HG03378 (cell line): Measurements from ENCODE around the gene CIZ1.

ENCODE experiments used
- ATAC-seq: cut with Tn5 transposase; IDR thresholded peaks from one replicate; pipeline ENCODE4 v1.9.1; 2021; ENCODE audit warnings: mild to moderate bottlenecking, moderate library complexity; ENCODE audit not compliant: unreplicated experiment

The CIZ1 gene

DNA sequence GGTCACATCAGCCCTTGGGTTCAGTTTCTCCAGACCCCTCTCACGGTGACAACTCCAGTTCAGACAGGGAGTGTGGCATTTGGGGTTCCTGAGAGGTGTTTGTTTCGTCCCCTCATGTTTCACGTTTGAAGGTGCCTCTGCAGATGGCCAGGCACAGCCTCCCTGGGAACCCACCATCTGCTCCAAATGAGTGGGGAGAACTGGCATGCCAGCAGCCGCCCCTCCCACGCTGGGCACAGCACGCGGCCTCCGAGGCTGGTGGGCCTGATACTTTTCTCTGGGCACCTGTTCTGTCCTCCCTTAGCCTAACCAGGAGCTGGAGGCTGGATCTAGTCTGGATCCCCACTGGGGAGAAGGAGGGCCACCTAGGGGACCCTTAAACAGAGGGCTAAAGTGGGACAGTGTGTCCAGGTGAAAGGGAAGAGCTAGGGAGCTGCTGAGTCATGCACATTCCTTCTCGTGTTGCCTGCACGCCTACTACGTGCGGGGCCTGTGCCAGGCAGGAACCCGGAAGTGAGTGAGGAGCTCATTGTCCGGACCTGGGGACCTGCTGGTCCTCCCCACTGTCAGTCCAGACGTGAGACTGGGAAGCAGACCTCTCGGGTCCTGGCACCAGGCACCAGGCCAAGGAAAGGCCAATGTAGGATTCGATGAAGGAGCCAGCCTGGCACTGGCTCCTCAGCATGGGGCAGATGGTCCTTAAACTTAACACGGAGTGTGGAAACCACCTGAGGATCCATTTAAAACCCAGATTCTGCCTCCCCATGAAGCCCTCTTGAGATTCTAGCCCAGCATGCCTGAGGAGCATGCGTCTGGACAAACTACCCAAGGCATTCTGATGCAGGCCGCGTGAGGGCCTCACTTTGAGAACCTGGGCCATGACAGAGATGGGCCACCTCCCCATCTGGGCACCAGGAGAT, 23.5 kb upstream of the CIZ1 start:
- no peak for ATAC-seq

DNA sequence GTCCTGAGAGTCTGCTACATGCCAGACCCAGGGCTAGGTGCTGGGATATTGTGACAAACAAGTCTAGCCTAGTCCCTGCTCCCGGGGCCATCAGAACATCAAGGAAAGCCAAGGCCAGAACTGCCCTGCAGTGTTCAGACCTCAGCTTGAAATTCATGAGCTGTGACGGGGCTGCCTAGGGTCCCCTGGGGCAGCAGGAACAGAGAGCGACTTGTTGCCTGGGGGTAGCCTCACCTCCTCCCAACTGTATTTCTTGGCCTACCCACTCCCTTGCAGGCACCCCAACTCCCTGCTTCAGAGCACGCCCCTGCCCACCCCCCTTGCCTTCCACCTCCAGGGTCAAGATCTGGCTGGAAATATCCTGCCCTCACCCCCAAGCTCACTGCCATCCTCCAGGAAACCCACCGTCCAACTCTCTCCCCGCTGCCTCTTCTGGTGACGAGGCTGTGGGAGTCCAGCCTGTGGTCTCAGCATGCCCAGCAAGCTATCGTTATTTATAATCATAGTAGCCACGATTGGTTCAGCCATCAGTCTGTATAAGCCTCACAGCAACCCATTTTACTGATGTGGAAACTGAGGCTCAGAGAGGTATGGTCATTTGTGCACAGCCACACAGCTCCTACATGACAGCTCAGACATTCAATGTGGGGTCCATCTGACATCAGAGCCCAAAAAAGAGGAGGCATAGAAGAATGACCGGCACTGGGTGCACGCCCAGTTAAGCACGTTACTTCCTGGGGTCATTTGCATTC, 22.6 kb upstream of the CIZ1 start:
- no peak for ATAC-seq

DNA sequence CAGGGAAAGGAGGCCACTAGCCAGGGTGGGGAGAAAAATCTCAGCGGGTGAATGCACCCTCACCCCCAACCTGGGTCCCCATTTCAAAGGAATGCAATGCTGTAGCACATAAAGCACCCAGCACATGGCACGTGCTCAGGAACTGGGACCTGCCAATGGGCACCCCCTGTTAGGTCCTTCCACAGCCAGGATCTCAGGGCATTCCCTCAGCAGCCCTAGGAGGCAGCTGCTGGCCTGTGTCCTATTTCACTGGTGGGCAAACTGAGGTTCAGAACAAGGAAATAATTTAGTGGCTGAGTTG, 20.6 kb upstream of the CIZ1 start:
- ATAC-seq: no peak

DNA sequence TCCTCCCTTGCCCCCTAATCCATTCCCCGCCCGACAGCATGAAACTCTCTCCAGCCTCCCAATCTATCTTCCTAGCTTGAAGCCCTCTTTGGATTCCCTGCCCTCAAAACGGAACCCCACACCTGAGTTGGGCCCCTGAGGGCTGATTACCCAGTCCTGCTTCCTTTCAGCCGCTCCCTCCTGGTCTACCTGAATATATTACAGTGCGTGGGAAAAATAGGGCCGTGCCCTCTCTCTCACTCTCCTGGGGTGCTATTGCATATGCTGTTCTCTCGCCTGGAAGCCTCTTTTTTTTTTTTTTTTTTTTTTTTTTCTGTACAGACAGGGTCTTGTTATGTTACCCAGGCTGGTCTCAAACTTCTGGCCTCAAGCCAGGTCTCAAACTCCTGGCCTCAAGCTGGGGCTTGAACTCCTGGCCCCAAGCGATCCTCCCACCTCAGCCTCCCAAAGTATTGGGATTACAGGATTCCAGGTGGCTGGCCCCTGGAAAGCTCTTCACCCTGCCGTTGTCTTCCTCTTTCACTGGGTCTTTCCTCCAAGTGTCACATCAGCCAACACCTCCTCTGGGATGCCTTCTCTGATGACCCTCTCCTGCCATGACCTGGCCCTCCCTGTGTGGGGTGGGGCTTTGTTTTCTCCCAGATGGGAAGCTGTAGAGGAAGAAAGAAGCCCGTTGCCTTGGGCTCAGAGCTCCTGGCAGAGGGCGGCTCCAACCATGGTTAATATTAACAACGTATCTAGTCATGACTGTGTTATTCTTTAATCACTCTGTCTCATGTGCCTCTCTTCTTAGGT, 20.0 kb upstream of the CIZ1 start:
- ATAC-seq: no peak

DNA sequence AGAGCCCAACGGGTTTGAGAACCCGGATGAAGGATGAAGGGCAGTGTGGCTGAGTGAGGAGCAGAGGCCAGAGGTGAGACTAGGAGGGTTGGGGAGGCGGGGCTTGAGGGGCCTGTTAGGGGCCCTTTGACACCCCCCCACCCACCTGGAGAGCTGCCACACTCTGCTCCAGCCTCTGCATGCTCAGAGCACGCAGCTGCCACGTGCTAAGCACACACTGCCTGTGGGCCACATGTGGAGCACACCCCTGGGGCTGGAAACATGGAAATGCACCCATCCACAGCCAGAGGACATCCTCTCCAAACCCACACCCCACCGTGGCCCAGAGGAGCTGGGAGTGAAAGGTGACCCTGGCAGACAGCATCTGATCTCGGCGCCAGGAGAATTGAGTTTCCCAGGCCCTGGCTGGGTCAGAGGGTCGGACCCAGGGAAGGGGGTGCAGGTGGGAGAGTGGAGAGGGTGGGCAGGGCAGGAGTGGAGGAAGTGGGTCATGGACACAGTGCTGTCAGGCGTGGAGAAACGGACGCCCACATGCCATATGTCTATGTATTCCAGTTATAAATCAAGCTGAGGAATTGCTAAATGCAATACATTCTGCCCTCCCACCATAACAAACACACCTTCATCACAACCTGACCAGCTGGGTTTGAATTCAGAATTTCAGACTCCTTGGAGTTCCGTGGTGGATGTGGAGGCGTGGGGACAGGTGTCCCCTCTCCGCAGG, 17.7 kb upstream of the CIZ1 start:
- ATAC-seq: no peak

DNA sequence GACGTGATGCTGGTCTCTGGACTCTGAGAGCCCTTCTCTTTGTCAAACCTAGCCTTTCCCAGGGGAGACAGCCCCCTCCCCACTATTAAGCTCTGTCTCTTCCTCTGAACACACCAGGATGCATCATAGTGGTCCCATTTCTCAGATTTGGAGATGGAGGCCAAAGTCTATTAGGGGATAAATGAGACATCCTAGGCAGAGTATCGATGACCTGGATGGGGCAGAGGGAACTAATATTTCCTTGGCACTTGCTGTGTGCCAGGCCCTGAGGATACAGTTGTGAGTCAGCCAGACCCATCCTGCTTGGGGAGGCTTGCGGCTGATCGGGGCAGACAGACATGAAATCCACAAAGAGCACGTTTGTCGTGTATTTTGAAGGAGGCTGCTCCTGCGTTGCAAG, 17.0 kb upstream of the CIZ1 start:
- no peak for ATAC-seq

DNA sequence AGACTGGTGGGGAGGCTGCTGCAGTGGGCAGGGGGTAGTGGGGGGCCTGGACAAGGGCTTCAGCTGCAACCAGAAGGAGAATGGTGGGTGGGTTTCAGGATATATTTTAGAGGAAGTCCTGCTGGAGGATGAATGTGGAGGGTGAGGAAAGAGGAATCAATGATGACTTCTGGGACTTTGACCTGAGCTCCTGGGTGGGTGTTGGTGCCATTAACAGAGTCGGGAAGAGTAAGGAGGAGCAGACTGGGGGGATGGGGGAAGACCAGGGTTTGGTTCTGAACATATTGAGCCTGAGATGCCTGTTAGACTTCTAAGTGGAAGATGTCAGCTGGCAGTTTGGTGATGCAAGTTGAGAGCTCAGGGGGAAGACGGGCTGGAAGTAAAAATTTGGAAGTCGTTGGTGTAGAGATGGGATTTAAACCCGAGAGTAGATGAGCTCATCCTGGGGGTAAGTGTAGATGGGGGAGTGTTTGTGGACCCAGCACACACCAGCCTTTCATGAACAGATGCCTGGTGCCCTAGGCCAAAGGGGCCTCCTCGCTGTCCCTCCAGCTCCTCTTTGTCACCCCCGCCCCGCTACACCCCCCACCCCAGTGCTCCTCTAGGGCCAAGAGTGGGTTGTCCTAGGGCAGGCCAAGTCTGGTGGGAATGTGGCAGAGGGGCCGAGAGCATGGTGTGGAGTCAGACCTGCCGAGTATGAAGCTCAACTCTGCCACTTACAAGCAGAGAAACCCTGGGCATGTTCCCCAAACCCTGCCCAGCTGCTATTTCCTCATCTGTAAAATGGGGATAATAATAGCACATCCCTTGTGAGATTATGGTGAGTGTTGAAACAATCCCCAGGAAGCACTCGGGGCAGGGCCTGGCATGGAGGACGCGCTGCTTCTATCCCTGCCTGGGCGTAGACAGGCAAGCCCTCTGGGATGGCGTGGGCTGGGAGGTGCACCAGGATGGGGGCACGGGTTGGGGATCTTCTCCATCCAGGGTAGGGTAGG, 15.8 kb upstream of the CIZ1 start:
- no peak for ATAC-seq

DNA sequence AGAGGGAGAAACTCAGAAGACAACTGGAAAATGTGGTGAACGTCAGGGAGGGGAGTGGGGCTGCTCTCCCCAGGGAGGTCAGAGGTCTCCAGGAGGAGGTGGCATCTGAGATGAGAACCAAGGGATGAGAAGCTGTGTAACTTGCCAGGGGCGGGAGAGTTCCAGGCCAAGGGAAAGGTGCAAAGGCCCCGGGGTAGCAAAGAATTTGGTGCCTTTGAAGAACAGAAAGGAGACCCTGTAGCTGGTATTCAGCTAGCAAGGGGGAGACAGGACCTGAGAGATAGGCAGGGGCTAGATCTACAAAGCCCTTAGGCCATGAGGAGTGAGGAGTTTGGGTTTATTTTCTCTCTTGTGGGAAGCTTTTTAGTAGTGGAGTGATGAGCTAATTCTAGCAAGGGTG, 15.1 kb upstream of the CIZ1 start:
- no peak for ATAC-seq

DNA sequence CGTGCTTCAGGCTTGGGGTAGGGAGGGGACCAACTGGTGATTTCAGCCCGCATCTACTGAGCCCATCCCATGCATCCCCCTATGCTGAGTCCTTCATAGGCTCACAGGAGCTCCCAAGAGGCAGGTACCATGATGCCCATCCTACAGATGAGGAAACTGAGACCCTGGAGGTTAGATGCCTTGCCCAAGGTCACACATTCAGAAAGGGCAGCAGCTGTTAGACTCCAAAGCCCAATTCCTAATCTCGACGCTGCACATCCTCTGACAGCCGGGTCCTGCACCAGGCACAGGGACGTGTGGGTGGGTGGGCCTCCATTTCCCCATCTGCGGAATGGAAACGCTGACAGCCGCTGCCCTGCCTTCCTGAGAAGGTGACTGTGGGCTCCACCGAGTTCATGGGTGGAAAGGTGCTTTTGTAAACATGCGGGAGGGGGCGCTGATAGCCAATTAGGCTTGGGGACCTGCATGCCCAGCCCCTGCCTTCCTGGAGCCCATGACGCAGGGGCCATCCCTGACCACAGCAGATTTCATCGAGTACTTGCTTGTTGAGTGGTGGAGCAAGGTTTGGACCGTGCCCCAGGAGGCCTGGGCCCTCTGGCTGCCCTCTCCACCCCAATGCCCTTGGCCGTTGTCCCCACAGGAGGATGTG, 14.0 kb upstream of the CIZ1 start:
- no peak for ATAC-seq

DNA sequence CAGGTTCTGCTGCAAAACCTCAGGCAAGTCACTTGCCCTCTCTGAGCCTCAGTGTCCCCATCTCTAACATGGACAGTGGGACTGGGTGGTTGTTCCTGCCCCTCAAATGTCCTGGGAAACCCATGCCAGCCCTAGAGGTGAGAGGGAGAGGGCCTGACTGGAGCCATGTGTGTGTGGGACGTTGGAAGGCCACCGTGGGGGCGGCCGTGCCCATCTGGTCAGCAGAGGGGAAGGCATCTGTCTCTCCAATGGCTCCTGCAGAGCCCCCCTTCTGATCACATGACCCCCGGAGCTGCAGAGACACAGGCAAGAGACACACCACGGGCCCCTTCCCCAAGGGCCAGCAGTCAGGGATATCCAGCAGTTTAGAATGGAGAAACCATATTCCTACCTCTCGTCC, 13.5 kb upstream of the CIZ1 start:
- no peak for ATAC-seq

DNA sequence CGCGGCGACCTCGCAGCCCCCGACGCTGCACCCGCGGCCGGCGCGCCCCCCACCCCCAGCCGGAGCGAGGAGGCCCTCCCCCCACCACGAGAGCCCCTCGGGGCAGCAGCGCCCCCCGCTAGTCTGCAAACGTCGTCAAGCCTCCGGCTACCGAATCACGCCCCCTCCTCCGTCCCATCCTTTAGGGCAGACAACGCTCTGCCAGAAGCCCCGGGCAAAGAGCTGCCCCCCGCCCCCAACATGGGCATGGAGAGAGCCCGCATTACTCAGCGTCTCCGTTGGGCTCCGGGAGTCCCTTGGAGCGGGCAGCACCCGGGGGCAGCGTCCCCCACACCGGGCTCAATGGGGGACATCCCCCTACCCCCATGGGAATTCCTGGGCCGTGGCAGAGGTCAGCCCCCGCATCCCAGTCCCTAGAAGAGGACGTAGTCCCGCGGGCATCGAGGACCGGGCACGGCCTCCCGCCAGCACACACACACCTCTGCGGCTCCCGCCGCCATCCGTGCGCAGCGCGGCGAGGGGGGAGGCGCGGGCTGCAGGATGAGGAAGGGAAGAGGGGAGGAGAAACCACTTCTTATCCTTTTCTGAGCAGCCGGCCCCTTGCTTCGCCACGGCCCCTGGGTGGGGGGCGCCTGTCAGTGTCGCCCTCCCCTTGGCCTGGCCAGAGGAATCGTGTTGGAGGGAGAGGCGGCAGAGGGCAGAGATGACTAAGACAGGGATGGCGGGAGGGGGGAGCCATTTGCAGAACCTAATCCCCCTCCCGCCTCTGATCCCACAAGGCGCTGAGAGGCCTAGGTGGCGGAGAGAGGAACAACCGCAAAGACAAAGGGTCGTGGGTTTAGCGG, 12.6 kb upstream of the CIZ1 start:
- ATAC-seq: no peak

DNA sequence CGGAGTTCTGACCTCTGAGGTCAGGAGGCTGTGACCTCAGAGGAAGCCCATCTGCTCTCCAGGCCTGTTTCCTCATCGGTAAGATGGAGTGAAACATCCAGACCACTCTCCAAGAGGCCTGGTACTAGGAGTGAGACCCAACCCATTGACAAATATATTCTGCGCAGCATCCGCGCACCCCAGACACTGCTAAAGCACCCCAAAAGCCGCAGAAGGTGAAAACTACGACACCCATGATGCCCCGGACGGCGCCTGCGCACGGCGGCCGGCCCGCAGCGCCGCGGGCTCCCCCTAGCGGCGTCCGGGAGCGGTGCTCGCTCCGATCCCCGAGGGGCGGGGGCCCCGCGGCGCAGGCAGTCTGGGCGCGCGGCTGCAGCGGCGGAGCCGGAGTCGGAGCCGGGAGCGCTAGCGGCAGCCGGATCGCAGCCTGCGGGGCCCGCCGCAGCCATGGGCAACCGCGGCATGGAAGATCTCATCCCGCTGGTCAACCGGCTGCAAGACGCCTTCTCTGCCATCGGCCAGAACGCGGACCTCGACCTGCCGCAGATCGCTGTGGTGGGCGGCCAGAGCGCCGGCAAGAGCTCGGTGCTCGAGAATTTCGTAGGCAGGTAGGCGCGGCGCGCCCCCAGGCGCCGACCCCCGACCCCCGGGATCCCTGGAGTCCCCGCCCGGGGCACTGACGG, 11.8 kb upstream of the CIZ1 start, which contains the start of gene DNM1:
DNM1 (plus strand) TSS at position 356 of the 683 bp plus-strand sequence; CDS start at position 448, 92 bp downstream.
- ATAC-seq: no peak

DNA sequence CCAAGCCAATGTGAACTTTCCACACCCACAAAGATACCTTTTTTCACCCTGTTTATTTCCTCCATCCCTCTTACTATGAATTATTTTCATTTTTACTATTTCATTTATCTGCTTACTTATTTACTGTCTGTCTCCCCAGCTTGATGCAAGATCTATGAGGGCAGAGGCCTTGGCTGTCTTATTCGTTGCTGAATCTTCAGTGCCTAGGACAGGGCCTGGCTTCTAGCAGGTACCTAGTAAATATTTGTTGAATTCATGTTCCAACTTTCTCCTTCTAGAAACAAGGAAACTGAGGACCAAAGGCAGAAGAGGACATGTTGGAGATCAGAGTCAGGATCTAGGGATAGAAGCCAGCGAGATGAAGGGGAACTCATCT, 11.3 kb upstream of the CIZ1 start:
- ATAC-seq: no peak

DNA sequence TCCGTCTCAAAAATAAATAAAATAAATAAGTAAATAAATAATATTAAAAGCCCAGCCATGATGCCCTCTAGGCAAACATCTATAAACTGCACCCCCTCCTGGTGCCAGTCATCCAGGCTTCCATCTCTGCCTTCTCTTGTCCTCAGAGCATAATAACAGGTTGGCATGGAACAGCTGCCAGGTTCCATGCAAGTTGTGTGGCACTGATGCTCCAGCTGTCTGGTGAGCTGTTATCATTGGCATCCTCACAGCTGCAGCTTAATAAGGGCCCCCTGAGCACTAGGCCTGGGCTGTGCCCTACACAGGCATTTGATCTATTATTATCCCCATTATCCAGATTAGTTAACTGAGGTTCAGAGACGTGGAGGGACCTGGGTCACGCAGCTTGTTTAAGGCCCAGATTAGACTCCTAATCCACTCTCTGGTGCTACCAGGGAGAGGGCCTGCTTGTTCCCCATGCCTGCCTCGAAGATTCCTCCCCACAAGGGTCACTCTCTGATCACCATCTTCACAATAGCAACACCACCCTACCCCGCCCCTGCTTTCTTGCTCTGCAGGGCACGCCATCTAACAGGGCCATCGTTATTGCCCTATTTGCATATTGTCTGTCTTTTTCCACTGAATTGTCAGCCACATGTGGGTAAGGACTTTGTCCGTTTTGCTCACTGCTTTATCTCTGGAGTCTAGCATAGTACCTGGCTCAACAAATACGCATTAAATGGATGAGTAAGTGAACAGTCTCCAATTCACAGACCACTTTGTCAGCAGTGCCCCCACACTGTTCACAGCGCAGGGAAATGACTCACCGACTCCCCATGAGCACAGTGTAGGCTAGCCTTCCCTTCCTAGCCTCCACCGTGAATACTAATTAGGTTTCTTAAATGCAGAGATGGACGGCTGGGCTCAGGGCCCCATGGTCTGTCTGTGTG, 10.3 kb upstream of the CIZ1 start:
- ATAC-seq: no peak

DNA sequence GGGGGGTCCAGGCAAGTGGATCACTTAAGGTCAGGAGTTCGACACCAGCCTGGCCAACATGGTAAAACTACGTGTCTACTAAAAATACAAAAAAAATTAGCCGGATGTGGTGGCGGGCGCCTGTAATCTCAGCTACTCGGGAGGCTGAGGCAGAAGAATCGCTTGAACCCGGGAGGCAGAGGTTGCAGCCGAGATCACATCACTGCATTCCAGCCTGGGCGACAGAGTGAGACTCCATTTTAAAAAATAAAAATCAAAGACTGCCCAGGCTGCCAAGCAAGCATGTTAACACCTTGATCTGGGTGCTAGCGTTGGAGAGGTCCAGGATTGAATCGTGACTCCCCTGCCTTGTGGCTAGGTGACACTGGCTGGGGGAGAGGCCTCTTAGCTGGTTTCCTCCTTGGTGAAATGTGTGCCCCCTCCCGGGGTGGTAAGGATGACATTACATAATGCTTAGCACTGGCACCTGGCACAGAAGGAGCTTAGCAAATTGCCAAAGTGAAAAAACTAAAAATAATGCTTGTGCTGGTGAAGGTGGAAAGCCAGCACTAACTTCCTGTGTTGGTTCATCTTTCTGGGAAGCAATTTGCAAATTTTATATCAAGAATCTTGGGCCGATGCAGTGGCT, 2.2 kb upstream of the CIZ1 start:
- ATAC-seq: no peak
